ENCODE results near the gene RAPGEF4.

DNA sequence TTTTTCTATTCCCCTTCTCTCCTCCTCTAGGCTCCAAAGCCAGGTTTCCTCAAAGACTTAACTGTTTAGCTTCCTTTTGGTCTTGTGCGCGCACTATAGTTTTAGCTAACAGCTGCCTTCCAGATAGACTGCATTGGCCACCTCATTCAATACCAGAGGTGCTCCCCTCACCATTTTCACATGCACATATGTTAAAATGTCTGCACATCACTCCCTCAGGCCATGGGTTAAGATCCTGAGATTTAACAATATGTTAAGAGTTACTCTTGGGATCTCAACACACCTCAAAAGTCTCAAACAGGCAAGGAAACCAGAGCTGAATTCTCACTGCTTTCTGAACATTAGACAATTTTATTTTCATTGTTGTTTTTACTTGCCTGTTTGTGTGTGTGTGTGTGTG, 259.2 kb downstream of the RAPGEF4 start:
- TF ChIP-seq, protein P1, sequence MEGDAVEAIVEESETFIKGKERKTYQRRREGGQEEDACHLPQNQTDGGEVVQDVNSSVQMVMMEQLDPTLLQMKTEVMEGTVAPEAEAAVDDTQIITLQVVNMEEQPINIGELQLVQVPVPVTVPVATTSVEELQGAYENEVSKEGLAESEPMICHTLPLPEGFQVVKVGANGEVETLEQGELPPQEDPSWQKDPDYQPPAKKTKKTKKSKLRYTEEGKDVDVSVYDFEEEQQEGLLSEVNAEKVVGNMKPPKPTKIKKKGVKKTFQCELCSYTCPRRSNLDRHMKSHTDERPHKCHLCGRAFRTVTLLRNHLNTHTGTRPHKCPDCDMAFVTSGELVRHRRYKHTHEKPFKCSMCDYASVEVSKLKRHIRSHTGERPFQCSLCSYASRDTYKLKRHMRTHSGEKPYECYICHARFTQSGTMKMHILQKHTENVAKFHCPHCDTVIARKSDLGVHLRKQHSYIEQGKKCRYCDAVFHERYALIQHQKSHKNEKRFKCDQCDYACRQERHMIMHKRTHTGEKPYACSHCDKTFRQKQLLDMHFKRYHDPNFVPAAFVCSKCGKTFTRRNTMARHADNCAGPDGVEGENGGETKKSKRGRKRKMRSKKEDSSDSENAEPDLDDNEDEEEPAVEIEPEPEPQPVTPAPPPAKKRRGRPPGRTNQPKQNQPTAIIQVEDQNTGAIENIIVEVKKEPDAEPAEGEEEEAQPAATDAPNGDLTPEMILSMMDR (IDR thresholded peaks at IDR 0.05) = no peak
- TF ChIP-seq POLR2A (IDR thresholded peaks at IDR 0.05) = no peak

Measured in Peyer's patch (tissue), 4 donors.